Endodermal cell (in vitro differentiated cells): ENCODE data around the gene SCD. TPM values are rescaled to one million over a fixed set of nuclear protein-coding genes. Genes with fewer than 3 reads are reported as not detected.

Source experiments
- DNase-seq: peaks from one replicate; pipeline ENCODE4 v3.0.0-alpha.2; 2017
- H3K27ac ChIP-seq: 2 replicates; pipeline ENCODE4 v1.5.1; 2013; ENCODE audit warnings: mild to moderate bottlenecking, low read depth, low read length, moderate library complexity
- H3K27me3 ChIP-seq: 2 replicates; pipeline ENCODE4 v1.6.1; 2013; ENCODE audit warnings: mild to moderate bottlenecking, low read length, moderate library complexity; ENCODE audit not compliant: insufficient read depth, control insufficient read depth, poor library complexity, severe bottlenecking
- H3K36me3 ChIP-seq: 2 replicates; pipeline ENCODE4 v1.7.0; 2013; ENCODE audit warnings: mild to moderate bottlenecking, low read length, moderate library complexity; ENCODE audit not compliant: control insufficient read depth, insufficient read depth
- H3K4me1 ChIP-seq: one replicate; pipeline ENCODE4 v1.7.0; 2013; ENCODE audit warnings: low read length; ENCODE audit not compliant: control insufficient read depth, insufficient read depth
- H3K4me3 ChIP-seq: 2 replicates; pipeline ENCODE4 v1.5.1; 2013; ENCODE audit warnings: mild to moderate bottlenecking, low read length, moderate library complexity
- H3K9ac ChIP-seq: 2 replicates; pipeline ENCODE4 v1.6.1; 2013; ENCODE audit warnings: mild to moderate bottlenecking, low read length, moderate library complexity; ENCODE audit not compliant: poor library complexity, severe bottlenecking; ENCODE audit errors: extremely low read depth
- H3K9me3 ChIP-seq: 2 replicates; pipeline ENCODE4 v1.6.1; 2013; ENCODE audit warnings: mild to moderate bottlenecking, low read length, moderate library complexity; ENCODE audit not compliant: control insufficient read depth
- H3K27ac Mint-ChIP-seq: 2 replicates; pipeline ENCODE4 v1.8.0; 2020; ENCODE audit warnings: mixed read lengths
- H3K27me3 Mint-ChIP-seq: 2 replicates; pipeline ENCODE4 v1.8.0; 2021; ENCODE audit warnings: mild to moderate bottlenecking, mixed read lengths; ENCODE audit not compliant: insufficient read depth
- H3K36me3 Mint-ChIP-seq: 2 replicates; pipeline ENCODE4 v1.8.0; 2020; ENCODE audit warnings: low read depth, mixed read lengths
- H3K4me1 Mint-ChIP-seq: 2 replicates; pipeline ENCODE4 v1.8.0; 2020; ENCODE audit warnings: mixed read lengths
- H3K4me3 Mint-ChIP-seq: 2 replicates; pipeline ENCODE4 v1.8.0; 2020; ENCODE audit warnings: mild to moderate bottlenecking, moderate library complexity, mixed read lengths
- H3K9me3 Mint-ChIP-seq: 2 replicates; pipeline ENCODE4 v1.8.0; 2020; ENCODE audit warnings: mild to moderate bottlenecking, mixed read lengths
- CTCF ChIP-seq: fragments of 200-600 bp; sonication (generic); conservative IDR thresholded peaks from 2 replicates; pipeline ENCODE4 v1.5.0; 2021; ENCODE audit warnings: antibody characterized with exemption, mild to moderate bottlenecking
- WGBS, 2 experiments: methylation state at CpG; one replicate each; pipeline versions ENCODE4 v1.1.5 to v1.1.7; 2013; ENCODE audit warnings: missing lambda C conversion rate in 2 of 2, mixed read lengths in 1 of 2; ENCODE audit not compliant: insufficient coverage in 1 of 2, insufficient read length in 1 of 2; 5-methylcytosine and 5-hydroxymethylcytosine counted together
- total RNA-seq, 2 donors: library from RNA; stranded (reverse); fragmentation: NEBNext Ultra II Directional in 1 of 2; extraction: Animal tissue kit (Norgen Biotek cat#: 25700) in 1 of 2; gene quantifications; 2 replicates in 1 of 2; 3 replicates in 1 of 2; pipeline ENCODE4 v1.2.1, GENCODE V29; 2021

The SCD gene
- total RNA-seq, 2 donors from 2014 or later = 369 to 442 TPM

GRCh38 chr10:100413173-100413572 is 66.1 kb downstream of the SCD start:
- no peaks in the 10 kb centered on the region for H3K27me3 ChIP-seq
- H3K4me1 ChIP-seq = no peaks in the 10 kb centered on the region
- Mint-ChIP-seq H3K36me3 (no peaks in the 10 kb centered on the region), H3K27me3 (peaks cover 20% of the 10 kb centered on the region), H3K9me3 (peaks cover 10% of the 10 kb centered on the region), H3K27ac (no peak overlapping the region), H3K4me3 (no peak overlapping the region), H3K4me1 (no peaks in the 10 kb centered on the region)
- no peak overlapping the region for H3K4me3 ChIP-seq
- TF ChIP-seq CTCF = no peak
- DNase-seq = no peak
- no peaks in the 10 kb centered on the region for H3K36me3 ChIP-seq
- no peaks in the 10 kb centered on the region for H3K9me3 ChIP-seq
- H3K9ac ChIP-seq = no peak overlapping the region
- no peak overlapping the region for H3K27ac ChIP-seq
- 96 to 100% methylated on average over 1 to 3 of the region's 3 CpGs for WGBS, 2 experiments

Other genes starting within 250 kb of the SCD start
- gene ERLIN1, start 161.2 kb upstream of the SCD start, total RNA-seq = 10 to 100 TPM; 35.0 to 42.6 TPM
- 10 to 100 TPM; 14.1 to 17.2 TPM for gene CHUK, start 117.6 kb upstream of the SCD start, total RNA-seq
- gene CWF19L1, start 79.6 kb upstream of the SCD start, total RNA-seq = 10 to 100 TPM; 31.6 to 35.4 TPM
- gene BLOC1S2, start 60.6 kb upstream of the SCD start, total RNA-seq = 10 to 100 TPM; 25.5 to 26.0 TPM
- gene PKD2L1, start 17.0 kb upstream of the SCD start, total RNA-seq = not detected
- gene WNT8B, start 115.8 kb downstream of the SCD start, total RNA-seq = under 1 TPM in 1 of 2 donors, not detected in 1; 0.13 TPM
- gene SEC31B, start 172.6 kb downstream of the SCD start, total RNA-seq = 10 to 100 TPM in 1 of 2 donors, 1 to 10 TPM in 1; 9.0 to 13.6 TPM
- gene NDUFB8, start 182.6 kb downstream of the SCD start, total RNA-seq = 100 to 1,000 TPM; 162 to 192 TPM
- gene HIF1AN, start 188.7 kb downstream of the SCD start, total RNA-seq = 10 to 100 TPM; 51.8 to 58.8 TPM